Thyroid gland (tissue), 4 donors: ENCODE data around the gene ADAMTS17.

ENCODE experiments used
- CTCF ChIP-seq, 6 experiments: fragments of 200-600 bp in 3 of 6; fragments of 450-650 bp in 3 of 6; sonication (generic) in 3 of 6; IDR thresholded peaks; one replicate each; pipeline ENCODE4 v1.5.1; 2016 to 2019; ENCODE audit warnings: antibody characterized with exemption in 6 of 6, mild to moderate bottlenecking in 2 of 6, inconsistent platforms in 1 of 6, moderate library complexity in 1 of 6
- POLR2A ChIP-seq, 2 donors: fragments of 450-650 bp; IDR thresholded peaks; one replicate each; pipeline ENCODE4 v1.6.1; 2017; ENCODE audit warnings: antibody characterized with exemption in 2 of 2, mild to moderate bottlenecking in 2 of 2, moderate library complexity in 1 of 2

GRCh38 chr15:100100926-100101325, 240.8 kb downstream of the ADAMTS17 start:
- no peak for TF ChIP-seq CTCF (IDR thresholded peaks at IDR 0.05)
- TF ChIP-seq POLR2A (IDR thresholded peaks at IDR 0.05): no peak
